ENCODE measurements around the gene KRT3. TPM values are rescaled to one million over a fixed set of nuclear protein-coding genes. Genes with fewer than 3 reads are reported as not detected.
"Not testable (repeated sequence)": the region's sequence is repeated elsewhere in the genome, so short reads cannot be mapped to it uniquely, and the experiment has no call there.

The KRT3 gene
- total RNA-seq, 4 donors from 2014 or later = not detected

GRCh38 chr12:52796839-52797528 lies 1.1 kb upstream of the KRT3 start:
- WGBS = 80% methylated on average over 1 of the region's 3 CpGs
- no peaks in the 10 kb centered on the region for H3K36me3 ChIP-seq
- H3K4me3 ChIP-seq = no peak overlapping the region
- peaks cover 0 to 9% (median 3%) of the 10 kb centered on the region in 4 donors for H3K4me1 ChIP-seq
- intact Hi-C loops (cut with DNase I) = no loop called here
- no peak overlapping the region for H3K27ac ChIP-seq (replicated peaks in 1 of 4)
- peaks cover 0 to 18% (median 0%) of the 10 kb centered on the region in 4 donors for H3K27me3 ChIP-seq
- H3K9me3 ChIP-seq = no peaks in the 10 kb centered on the region
- no peak for DNase-seq (ENCODE audit: extremely low spot score)
- TF ChIP-seq, protein P1, sequence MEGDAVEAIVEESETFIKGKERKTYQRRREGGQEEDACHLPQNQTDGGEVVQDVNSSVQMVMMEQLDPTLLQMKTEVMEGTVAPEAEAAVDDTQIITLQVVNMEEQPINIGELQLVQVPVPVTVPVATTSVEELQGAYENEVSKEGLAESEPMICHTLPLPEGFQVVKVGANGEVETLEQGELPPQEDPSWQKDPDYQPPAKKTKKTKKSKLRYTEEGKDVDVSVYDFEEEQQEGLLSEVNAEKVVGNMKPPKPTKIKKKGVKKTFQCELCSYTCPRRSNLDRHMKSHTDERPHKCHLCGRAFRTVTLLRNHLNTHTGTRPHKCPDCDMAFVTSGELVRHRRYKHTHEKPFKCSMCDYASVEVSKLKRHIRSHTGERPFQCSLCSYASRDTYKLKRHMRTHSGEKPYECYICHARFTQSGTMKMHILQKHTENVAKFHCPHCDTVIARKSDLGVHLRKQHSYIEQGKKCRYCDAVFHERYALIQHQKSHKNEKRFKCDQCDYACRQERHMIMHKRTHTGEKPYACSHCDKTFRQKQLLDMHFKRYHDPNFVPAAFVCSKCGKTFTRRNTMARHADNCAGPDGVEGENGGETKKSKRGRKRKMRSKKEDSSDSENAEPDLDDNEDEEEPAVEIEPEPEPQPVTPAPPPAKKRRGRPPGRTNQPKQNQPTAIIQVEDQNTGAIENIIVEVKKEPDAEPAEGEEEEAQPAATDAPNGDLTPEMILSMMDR (IDR thresholded peaks at IDR 0.05) = no peak
- TF ChIP-seq EP300 (IDR thresholded peaks at IDR 0.05) (no peak), POLR2AphosphoS5 (IDR thresholded peaks at IDR 0.05) (no peak), POLR2A (IDR thresholded peaks at IDR 0.05; ENCODE audit: low read depth) (no peak)

DNA sequence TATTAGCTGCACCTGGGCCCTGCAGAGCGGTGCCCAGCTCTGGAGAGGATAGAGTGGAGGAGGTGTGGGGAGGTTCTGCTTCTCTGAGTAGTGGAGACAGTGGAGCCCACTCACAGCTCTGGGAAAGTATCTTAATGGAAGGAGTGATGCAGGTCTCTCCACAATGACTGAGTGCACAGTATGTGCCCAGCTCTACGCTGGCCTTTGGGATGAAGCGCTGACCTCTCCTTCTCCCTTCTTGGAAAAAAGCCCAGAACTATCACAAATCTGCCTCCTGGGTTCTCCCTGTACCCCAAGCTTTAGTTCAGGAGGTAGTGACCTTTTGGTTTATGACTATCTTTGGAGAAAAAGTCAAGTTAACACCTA lies 495 bp upstream of the KRT3 start:
- intact Hi-C loops (cut with DNase I) = no loop called here
- H3K27ac ChIP-seq (replicated peaks in 1 of 4) = no peak overlapping the region
- TF ChIP-seq POLR2AphosphoS5 (IDR thresholded peaks at IDR 0.05) (no peak), EP300 (IDR thresholded peaks at IDR 0.05) (no peak), POLR2A (IDR thresholded peaks at IDR 0.05; ENCODE audit: low read depth) (no peak)
- TF ChIP-seq, protein P1 (IDR thresholded peaks at IDR 0.05) = no peak
- peaks cover 0 to 9% (median 3%) of the 10 kb centered on the region in 4 donors for H3K4me1 ChIP-seq
- H3K9me3 ChIP-seq = no peaks in the 10 kb centered on the region
- no peaks in the 10 kb centered on the region for H3K36me3 ChIP-seq
- WGBS = 96% methylated on average over 2 of the region's 3 CpGs
- H3K4me3 ChIP-seq = no peak overlapping the region
- H3K27me3 ChIP-seq = peaks cover 0 to 23% (median 3%) of the 10 kb centered on the region in 4 donors
- no peak for DNase-seq (ENCODE audit: extremely low spot score)

DNA sequence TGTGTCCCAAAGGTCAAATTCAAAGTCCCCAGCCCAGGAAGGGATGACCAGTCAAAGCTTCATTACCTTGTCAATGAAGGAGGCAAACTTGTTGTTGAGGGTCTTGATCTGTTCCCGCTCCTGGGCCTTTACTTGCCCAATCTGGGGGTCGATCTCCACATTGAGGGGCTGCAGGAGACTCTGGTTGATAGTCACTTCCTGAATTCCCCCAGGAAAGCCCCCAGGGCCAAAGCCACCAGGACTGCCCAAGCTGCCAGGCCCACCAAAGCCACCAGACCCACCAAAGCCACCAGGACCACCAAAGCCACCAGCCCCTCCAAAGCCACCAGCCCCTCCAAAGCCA lies 614 bp downstream of the KRT3 start:
- H3K4me3 ChIP-seq; H3K9me3 ChIP-seq; DNase-seq (ENCODE audit: extremely low spot score); H3K4me1 ChIP-seq; intact Hi-C loops (cut with DNase I); H3K27ac ChIP-seq (replicated peaks in 1 of 4); H3K36me3 ChIP-seq: not testable (repeated sequence)
- peaks cover 0 to 35% (median 6%) of the 10 kb centered on the region in 4 donors for H3K27me3 ChIP-seq
- no CpG with 5 or more reads among the region's 2 CpGs for WGBS

GRCh38 chr12:52794479-52795331 lies 1.2 kb downstream of the KRT3 start:
- no peak overlapping the region for H3K27ac ChIP-seq (replicated peaks in 1 of 4)
- 90% methylated on average over 5 of the region's 5 CpGs for WGBS
- TF ChIP-seq, protein P1 (IDR thresholded peaks at IDR 0.05) = no peak
- no peak for TF ChIP-seq POLR2A (IDR thresholded peaks at IDR 0.05; ENCODE audit: low read depth)
- TF ChIP-seq EP300 (IDR thresholded peaks at IDR 0.05) = no peak
- TF ChIP-seq POLR2AphosphoS5 (IDR thresholded peaks at IDR 0.05) = no peak
- H3K4me1 ChIP-seq = peaks cover 0 to 7% (median 6%) of the 10 kb centered on the region in 4 donors
- intact Hi-C loops (cut with DNase I) = no loop called here
- H3K36me3 ChIP-seq = no peaks in the 10 kb centered on the region
- no peak overlapping the region for H3K4me3 ChIP-seq
- DNase-seq (ENCODE audit: extremely low spot score) = no peak
- H3K27me3 ChIP-seq = peaks cover 0 to 41% (median 9%) of the 10 kb centered on the region in 4 donors
- H3K9me3 ChIP-seq = no peaks in the 10 kb centered on the region
